ENCODE data around the gene CCDC87.
"Not testable (repeated sequence)": the region's sequence is repeated elsewhere in the genome, so short reads cannot be mapped to it uniquely, and the experiment has no call there.

DNA sequence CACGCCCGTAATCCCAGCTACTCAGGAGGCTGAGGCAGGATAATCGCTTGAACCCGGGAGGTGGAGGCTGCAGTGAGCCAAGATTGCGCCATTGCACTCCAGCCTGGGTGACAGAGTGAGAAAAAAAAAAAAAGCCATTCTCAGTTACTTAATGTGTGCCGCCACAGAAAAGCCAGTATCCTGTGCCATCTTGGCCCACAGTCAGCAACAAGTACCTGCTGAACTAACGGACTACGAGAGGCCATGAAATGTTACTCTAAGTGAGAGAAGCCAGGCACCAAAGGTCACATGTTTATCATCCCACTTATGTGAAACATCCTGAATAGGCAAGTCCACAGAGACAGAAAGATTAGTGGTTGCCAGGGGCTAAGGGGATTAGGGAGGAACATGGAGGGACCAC, 52.3 kb downstream of the CCDC87 start:
- TF ChIP-seq EZH2 (IDR thresholded peaks at IDR 0.05; ENCODE audit: borderline replicate concordance) = not testable (repeated sequence)
- TF ChIP-seq, protein P1, sequence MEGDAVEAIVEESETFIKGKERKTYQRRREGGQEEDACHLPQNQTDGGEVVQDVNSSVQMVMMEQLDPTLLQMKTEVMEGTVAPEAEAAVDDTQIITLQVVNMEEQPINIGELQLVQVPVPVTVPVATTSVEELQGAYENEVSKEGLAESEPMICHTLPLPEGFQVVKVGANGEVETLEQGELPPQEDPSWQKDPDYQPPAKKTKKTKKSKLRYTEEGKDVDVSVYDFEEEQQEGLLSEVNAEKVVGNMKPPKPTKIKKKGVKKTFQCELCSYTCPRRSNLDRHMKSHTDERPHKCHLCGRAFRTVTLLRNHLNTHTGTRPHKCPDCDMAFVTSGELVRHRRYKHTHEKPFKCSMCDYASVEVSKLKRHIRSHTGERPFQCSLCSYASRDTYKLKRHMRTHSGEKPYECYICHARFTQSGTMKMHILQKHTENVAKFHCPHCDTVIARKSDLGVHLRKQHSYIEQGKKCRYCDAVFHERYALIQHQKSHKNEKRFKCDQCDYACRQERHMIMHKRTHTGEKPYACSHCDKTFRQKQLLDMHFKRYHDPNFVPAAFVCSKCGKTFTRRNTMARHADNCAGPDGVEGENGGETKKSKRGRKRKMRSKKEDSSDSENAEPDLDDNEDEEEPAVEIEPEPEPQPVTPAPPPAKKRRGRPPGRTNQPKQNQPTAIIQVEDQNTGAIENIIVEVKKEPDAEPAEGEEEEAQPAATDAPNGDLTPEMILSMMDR (IDR thresholded peaks at IDR 0.05; ENCODE audit: poor library complexity) = not testable (repeated sequence)

Measured in hepatocyte (in vitro differentiated cells).